ENCODE measurements around the gene ZNF497. TPM values are rescaled to one million over a fixed set of nuclear protein-coding genes. Genes with fewer than 3 reads are reported as not detected.

The ZNF497 gene
- total RNA-seq, 1 experiment from 2014 or later, result 2.4 TPM

GRCh38 chr19:58353717-58354477, 8.7 kb downstream of the ZNF497 start:
- no peak for DNase-seq

More at GRCh38 chr19:58353717-58354477, 8.7 kb downstream of the ZNF497 start:
- Histone ChIP-seq H2BK20ac (ENCODE audit: low read depth, low read length, poor library complexity, severe bottlenecking) (no peak overlapping the region), H4K91ac (ENCODE audit: insufficient read length, low read depth, low read length) (no peak overlapping the region), H3T11ph (ENCODE audit: low read length) (no peak overlapping the region), H2BK120ac (ENCODE audit: low read depth, low read length, poor library complexity, severe bottlenecking) (no peak overlapping the region), H4K5ac (ENCODE audit: insufficient read length, low read depth, low read length) (no peak overlapping the region), H3K9me3 (ENCODE audit: control insufficient read depth, low read depth, low read length) (no peaks in the 10 kb centered on the region), H3K4ac (ENCODE audit: low read depth, low read length) (no peak overlapping the region), H3K27me3 (ENCODE audit: insufficient read depth, low read length) (no peaks in the 10 kb centered on the region), H3K9ac (ENCODE audit: extremely low read depth, insufficient read length, low read length) (no peak overlapping the region), H3K4me1 (ENCODE audit: insufficient read depth, low read length) (no peaks in the 10 kb centered on the region), H3K4me2 (ENCODE audit: insufficient read depth, insufficient read length, low read length) (no peak overlapping the region), H3K23ac (ENCODE audit: insufficient read length, low read depth, low read length) (no peak overlapping the region), H3K56ac (ENCODE audit: insufficient read length, low read depth, low read length) (no peak overlapping the region), H2AFZ (ENCODE audit: low read length) (no peak overlapping the region), H4K8ac (replicated peaks; ENCODE audit: insufficient read length, low read depth, low read length) (no peak overlapping the region), H2AK5ac (ENCODE audit: insufficient read length, low read length) (no peak overlapping the region), H2BK12ac (ENCODE audit: insufficient read length, low read depth, low read length) (no peak overlapping the region), H4K20me1 (ENCODE audit: control insufficient read depth, insufficient read depth, insufficient read length) (no peaks in the 10 kb centered on the region), H3K79me1 (ENCODE audit: insufficient read depth, low read depth, low read length, poor library complexity, severe bottlenecking) (no peaks in the 10 kb centered on the region), H3K23me2 (ENCODE audit: insufficient read length, low read depth, low read length, poor library complexity, severe bottlenecking) (peaks cover 2% of the 10 kb centered on the region), H3K14ac (ENCODE audit: insufficient read depth, low read length) (no peak overlapping the region), H3K27ac (ENCODE audit: insufficient read length, low read depth, low read length) (no peak overlapping the region), H2BK5ac (ENCODE audit: insufficient read length, low read length) (no peak overlapping the region), H3K79me2 (ENCODE audit: insufficient read depth, low read length) (no peaks in the 10 kb centered on the region), H3K18ac (ENCODE audit: insufficient read length, low read depth, low read length) (no peak overlapping the region), H2BK15ac (ENCODE audit: low read depth, low read length) (no peak overlapping the region)
- no peak overlapping the region for H3K4me3 Mint-ChIP-seq
- H3K36me3 Mint-ChIP-seq (ENCODE audit: insufficient read depth in 1 of 3, low read depth in 3 of 3), result peaks cover 0 to 4% (median 2%) of the 10 kb centered on the region in 3 experiments; a peak in 3 of 7 replicates
- no peak for TF ChIP-seq CTCF (conservative IDR thresholded peaks at IDR 0.05)
- WGBS (ENCODE audit: extremely low coverage, insufficient read length, low lambda C conversion rate), result no CpG with 5 or more reads among the region's 15 CpGs
- no peak overlapping the region for H3K27ac Mint-ChIP-seq
- no peaks in the 10 kb centered on the region for H3K27me3 Mint-ChIP-seq (ENCODE audit: low read depth)
- H3K4me1 Mint-ChIP-seq, result peaks cover 0 to 2% of the 10 kb centered on the region in 2 experiments; a peak in 2 of 4 replicates
- no peaks in the 10 kb centered on the region for H3K9me3 Mint-ChIP-seq
